ENCODE results near the gene SPAG5.

DNA sequence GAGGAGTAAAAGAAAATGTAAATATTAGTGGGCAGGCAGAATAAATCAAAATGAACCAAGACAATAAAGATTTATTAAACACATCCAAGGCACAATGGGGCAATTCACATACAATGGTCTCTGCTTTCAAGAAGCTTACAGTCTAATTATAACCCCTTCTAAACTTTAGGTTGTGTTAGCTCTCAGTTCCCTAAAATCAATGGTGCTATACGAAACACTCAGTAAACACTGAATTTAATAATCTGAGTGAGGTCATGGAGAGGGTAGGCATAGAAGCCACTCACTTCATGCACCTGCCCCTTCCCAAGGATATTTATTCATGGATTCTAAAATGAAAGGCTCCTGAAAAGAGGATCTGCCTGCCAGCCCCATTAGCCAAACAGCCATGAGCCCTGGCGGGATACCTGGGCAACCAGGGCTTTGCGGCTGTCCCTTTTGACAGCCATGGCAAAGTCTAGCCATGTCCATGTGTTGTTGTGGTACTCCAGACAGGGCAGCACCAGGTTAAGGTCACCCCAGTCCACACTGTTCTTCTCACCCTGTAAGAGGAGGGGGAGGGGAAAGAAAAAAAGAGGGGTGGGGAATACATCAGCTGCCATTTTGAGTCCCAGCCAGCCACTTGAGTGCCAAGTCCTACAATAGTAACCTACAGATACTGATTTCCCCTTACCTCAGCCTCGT, 16.6 kb upstream of the SPAG5 start:
- TF ChIP-seq EZH2 (IDR thresholded peaks at IDR 0.05) (no peak), POLR2AphosphoS5 (IDR thresholded peaks at IDR 0.05; ENCODE audit: borderline replicate concordance, low read depth, low read length) (no peak)

All from SK-N-MC (cell line).